Measurements from ENCODE around the gene EIF5B.
"Not testable (repeated sequence)": the region's sequence is repeated elsewhere in the genome, so short reads cannot be mapped to it uniquely, and the experiment has no call there.

Gene EIF5B

DNA sequence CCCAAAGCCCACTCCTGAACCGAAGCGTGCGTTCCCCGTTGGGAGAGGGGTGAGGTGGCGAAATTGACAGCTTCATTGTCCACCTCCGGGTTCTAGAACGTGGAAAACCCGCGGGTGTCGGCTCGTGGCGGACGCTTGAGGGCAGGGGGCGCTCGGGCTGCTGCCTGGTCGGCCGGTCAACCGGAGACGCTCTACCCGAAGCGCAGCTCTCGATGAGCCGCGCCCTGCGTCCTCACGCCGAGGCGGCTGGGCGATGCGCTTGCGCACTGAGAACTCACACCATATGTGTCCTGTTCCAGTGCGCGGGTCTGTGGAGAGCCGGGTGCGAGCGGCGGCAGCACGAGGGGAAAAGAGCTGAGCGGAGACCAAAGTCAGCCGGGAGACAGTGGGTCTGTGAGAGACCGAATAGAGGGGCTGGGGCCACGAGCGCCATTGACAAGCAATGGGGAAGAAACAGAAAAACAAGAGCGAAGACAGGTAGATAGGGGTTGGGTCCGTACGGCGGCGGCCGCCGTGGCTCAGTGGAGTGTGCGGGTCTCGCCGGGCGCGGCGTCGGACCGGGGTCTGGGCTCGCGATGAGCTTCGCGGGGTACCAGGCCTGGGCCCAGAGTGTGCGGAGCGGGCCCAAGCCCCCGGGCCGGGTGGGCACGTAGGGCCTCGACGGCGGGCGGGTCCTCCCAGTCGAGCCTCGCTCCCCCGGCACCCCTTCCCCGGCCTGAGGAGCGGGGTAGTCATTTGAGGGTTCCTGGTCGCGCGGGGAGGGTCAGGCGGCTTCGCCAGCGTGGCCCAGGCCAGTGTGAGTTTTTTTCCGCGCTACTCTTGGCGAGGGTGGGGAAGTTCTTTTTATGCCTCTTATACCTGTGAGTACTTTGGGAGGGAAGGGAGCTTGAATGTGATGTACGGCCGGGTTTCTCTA, at the start of gene EIF5B:
EIF5B (plus strand) TSS at position 277 of the 916 bp plus-strand sequence; CDS start at position 443, 166 bp downstream.
- peak; percentile 90 for DNase-seq

GRCh38 chr2:99297994-99298393, 39.2 kb upstream of the EIF5B start:
- no peak for DNase-seq

DNA sequence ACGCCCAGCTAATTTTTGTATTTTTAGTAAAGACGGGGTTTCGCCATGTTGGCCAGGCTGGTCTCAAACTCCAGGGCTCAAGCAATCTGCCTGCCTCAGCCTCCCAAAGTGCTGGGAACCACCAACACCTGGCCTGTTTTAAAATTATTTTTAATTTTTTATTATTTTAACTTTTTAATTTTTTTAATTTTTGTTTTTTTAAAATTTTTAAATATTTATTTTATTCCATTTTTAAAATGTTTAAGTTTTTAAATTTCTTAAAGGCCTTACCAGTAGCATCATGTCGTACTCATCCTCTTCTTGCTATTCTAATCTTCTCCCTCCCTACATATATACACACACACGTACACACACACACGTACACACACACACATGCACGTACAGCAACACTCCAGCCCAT, 37.6 kb upstream of the EIF5B start:
- no peak for DNase-seq

GRCh38 chr2:99301097-99301496, 36.1 kb upstream of the EIF5B start, which contains the start of gene LYG1:
LYG1 (minus strand) TSS chr2:99301197; CDS start chr2:99295670, 5,527 bp downstream.
- not testable (repeated sequence) for DNase-seq

DNA sequence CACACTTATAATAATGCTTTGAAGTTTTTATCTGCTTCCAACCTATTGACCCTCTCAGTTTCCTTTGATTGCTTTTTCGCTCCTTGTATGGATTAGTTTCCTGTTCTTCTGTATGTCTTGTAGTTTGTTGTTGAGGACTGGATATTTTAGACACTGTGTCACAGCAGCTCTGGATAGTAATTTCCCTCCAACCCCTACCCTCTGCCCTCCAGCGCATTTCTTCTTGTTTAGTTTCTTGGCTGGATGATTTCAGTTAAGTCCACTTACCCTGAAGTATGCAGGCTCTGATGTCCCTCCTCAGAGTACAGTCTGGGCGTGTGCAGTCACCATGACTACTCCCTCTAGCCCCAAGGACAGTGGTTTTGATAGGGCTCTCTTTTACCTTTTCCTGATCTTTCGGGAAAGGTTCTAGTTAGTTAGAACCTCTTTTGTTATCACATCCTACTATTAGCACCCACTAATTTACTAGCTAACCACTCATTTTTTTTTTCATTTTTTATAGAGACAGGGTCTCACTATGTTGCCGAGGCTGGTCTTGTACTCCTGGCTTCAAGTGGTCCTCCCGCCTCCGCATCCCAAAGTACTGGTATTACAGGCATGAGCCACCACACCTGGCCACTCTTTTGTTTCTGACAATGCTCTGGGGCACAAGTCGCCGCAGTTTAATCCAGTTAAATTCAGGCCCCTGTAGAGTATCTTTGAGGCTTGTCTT, 19.9 kb upstream of the EIF5B start:
- no peak for DNase-seq

GRCh38 chr2:99317873-99318200, 19.4 kb upstream of the EIF5B start:
- not testable (repeated sequence) for DNase-seq

- no peak for DNase-seq
Observed at GRCh38 chr2:99325384-99325783, 11.8 kb upstream of the EIF5B start.

DNA sequence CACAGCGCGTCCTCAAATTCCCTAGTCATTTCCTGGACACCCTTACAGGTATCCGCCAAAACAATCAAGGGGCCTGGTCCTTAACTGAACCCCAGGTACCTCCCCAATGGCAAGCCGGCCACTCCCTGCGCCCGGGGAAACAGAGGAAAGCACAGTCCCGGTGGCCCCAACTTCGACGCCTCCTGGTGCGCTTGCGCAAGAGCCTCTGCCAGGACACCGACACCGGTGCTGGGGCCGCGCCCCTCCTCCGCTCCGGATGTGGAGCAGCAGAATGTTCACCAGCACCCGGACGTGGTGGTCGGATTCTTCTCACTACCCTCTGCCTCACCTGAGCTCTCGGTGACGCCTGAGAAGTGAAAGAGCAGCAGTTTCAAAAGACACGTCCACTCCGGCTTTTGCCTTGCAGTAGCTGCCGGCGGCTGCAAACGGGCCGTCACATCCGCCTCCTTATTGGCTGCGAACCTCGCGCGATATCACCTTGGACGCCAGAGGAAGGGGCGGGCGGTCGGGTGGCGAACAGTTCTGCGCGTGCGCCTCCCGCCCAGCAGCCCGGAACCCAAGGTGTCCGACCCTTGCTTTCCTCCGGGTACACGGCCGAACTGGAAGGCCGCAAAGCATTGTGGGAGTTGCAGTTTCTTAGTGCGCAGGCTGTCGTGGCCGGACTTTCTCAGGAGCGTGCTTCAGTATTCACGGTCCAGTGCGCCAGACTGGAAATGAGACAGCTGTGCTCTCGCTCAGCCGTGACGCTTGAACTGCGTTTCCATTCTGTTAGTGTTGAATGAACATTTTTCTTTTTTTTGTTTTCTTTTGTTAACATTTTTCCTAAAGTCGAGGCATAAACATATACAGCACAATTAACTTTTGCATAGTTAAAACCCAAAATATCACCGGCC, 1.0 kb upstream of the EIF5B start, which contains the start of gene TXNDC9:
TXNDC9 (minus strand) TSS at position 423 of the 893 bp plus-strand sequence. CDS start 3,123 bp downstream, outside the sequence.
- DNase-seq = peak; percentile 94

DNA sequence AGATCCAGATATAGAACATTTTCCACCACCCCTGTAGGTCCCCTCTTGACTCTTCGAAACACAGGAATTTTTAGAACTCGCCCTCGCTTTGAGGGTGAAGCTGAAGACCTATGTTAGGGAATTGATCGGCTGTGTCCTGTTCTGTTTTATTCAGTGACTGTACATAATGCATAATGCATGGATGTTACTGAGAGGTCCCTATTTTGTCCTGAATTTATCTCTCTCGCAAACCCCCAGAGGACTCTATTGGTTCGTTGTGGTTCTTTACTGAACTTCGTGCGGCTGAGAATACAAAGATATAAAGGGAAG, 431 bp upstream of the EIF5B start:
- no peak for DNase-seq

- DNase-seq = no peak
Observed at GRCh38 chr2:99338029-99338585, 918 bp downstream of the EIF5B start.

GRCh38 chr2:99340669-99341236, 3.6 kb downstream of the EIF5B start:
- no peak for DNase-seq

- no peak for DNase-seq
Observed at GRCh38 chr2:99342536-99342935, 5.3 kb downstream of the EIF5B start.

- DNase-seq = not testable (repeated sequence)
Observed at GRCh38 chr2:99345446-99345845, 8.3 kb downstream of the EIF5B start.

DNA sequence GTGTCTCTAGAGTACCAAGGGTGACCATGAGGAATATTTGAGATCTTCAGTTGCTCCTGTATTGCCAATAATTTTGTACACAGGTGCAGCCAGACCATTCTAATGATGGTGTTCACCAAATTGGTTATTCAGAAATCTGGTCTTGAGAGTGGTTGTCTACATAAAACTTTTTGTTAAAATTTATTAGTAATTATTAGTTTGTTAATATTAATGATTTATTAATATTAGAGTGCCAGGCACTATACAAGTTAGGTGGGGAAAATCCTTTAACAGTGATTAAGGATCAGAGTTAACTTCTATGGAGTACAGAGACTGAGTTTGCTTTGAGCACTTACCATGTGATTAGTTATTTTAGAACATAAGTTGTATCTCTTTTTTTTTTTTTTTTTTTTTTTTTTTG, 9.0 kb downstream of the EIF5B start:
- DNase-seq = no peak

DNA sequence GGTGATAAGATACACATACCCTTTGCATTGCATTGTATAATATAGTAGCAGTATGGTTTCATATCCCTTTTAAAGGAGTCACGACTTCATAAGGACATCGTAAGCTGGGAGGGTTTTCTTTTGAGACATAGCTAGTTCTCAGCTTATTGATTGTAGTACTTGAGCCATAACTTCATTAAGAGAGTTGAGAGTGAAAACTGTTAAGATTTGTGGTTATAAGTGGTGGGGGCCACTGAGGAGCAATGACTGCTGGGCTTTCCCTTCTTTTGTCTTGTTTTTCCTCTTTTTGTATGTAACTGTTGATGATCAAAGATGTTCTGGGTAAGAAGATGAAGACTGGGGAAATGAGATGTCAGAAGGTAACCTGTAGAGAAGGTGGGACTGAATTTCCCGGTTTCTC, 11.0 kb downstream of the EIF5B start:
- no peak for DNase-seq

DNA sequence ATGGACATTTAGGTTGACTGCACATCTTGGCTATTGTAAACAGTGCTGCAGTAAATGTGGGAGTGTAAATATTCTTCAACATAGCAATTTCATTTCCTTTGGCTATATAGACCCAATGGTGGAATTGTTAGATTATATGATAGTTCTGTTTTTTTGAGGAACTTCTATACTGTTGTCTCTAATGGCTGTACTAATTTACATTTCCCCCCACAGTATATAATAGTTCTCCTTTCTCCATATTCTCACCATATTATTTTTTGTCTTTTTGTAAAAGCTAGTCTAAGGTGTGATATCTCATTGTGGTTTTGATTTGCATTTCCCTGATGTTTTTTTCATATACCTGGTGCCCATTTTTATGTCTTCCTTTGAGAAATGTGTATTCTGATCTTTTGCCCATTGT, 13.0 kb downstream of the EIF5B start:
- no peak for DNase-seq

- DNase-seq = no peak
Observed at GRCh38 chr2:99354070-99354469, 16.9 kb downstream of the EIF5B start.

- not testable (repeated sequence) for DNase-seq
Observed at GRCh38 chr2:99354825-99355224, 17.6 kb downstream of the EIF5B start.

DNA sequence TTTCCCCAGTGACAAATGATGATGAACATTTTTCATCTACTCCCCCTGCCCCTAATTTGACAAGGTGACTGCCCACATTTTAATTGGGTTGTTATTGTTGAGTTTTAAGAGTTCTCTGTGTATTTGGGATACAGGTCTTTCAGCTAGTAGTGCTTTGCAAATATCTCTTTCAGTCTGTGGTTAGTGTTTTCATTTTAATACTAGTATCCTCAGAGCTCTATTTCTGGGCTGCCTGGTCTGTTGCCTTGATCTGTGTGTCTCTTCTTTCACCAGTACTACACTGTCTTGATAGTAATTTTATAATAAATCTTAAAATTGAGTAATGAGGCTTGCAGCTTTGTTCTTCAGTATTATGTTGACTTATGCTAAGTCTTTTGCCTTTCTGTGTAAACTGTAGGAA, 19.7 kb downstream of the EIF5B start:
- no peak for DNase-seq

- no peak for DNase-seq
Observed at GRCh38 chr2:99365661-99366060, 28.5 kb downstream of the EIF5B start.

DNA sequence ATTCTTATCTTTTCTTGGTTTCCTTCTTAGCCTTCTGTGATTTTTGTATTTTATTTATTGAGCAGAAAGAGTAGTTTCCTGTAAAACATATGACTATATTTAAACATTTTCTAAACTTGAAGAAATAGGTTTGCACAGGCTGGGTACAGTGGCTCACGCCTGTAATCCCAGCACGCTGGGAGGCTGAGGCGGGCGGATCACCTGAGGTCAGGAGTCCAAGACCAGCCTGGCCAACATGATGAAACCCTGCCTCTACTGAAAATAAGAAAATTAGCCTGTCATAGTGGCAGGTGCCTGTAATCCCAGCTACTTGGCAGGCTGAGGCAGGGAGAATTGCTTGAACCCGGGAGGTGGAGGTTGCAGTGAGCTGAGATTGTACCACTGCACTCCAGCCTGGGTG, 31.7 kb downstream of the EIF5B start:
- DNase-seq = not testable (repeated sequence)

GRCh38 chr2:99373144-99373543, 36.0 kb downstream of the EIF5B start:
- no peak for DNase-seq

Measured in stimulated activated CD4-positive, alpha-beta T cell treated with anti-CD3 and anti-CD28 coated beads, Interleukin-12 subunit alpha, Interleukin-12 subunit beta, amount 100 ng/mL, for 4 hours (primary cell).